Upper lobe of left lung (tissue), 4 donors: ENCODE results near the gene FLOT2.

Experiments used
- EP300 ChIP-seq, 4 donors: sonication (generic); formaldehyde crosslinking; IDR thresholded peaks; one replicate each; pipeline ENCODE4 v1.5.1; 2017; ENCODE audit warnings: antibody characterized with exemption in 4 of 4, control low read depth in 2 of 4
- POLR2A ChIP-seq, 4 donors: fragments of 450-650 bp; IDR thresholded peaks; one replicate each; pipeline ENCODE4 v1.5.1; 2016 to 2017; ENCODE audit warnings: antibody characterized with exemption in 4 of 4, mild to moderate bottlenecking in 2 of 4
- POLR2AphosphoS5 ChIP-seq, 2 donors: sonication (generic); formaldehyde crosslinking; IDR thresholded peaks; one replicate each; pipeline ENCODE4 v1.5.1; 2017; ENCODE audit warnings: antibody characterized with exemption in 2 of 2
- TF ChIP-seq, protein P1 (sequence below), 6 experiments: fragments of 450-650 bp in 4 of 6; fragments of 200-600 bp in 2 of 6; sonication (generic) in 2 of 6; IDR thresholded peaks; one replicate each; pipeline ENCODE4 v1.5.1; 2016 to 2019; ENCODE audit warnings: antibody characterized with exemption in 6 of 6

DNA sequence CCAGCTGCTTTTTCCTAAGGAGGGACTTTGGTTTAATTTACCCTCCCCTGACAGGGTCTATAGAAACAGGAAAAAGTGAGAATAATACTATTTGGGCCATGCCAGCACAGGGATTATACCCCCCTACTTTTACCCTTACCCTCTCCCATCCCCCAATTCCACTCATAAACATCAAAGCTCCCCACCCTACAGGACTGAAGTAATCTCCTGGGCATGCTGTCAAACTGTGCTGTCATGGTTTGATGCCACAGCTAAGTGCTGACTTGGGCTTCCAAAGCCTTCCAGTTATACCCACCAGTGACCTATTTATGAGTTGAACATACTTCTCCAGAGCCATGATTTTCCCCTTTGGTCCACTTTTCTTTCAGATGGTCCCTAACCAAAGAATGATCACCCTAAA lies 41.0 kb upstream of the FLOT2 start:
- TF ChIP-seq, protein P1, sequence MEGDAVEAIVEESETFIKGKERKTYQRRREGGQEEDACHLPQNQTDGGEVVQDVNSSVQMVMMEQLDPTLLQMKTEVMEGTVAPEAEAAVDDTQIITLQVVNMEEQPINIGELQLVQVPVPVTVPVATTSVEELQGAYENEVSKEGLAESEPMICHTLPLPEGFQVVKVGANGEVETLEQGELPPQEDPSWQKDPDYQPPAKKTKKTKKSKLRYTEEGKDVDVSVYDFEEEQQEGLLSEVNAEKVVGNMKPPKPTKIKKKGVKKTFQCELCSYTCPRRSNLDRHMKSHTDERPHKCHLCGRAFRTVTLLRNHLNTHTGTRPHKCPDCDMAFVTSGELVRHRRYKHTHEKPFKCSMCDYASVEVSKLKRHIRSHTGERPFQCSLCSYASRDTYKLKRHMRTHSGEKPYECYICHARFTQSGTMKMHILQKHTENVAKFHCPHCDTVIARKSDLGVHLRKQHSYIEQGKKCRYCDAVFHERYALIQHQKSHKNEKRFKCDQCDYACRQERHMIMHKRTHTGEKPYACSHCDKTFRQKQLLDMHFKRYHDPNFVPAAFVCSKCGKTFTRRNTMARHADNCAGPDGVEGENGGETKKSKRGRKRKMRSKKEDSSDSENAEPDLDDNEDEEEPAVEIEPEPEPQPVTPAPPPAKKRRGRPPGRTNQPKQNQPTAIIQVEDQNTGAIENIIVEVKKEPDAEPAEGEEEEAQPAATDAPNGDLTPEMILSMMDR (IDR thresholded peaks at IDR 0.05): no peak
- TF ChIP-seq POLR2A (IDR thresholded peaks at IDR 0.05) (no peak), POLR2AphosphoS5 (IDR thresholded peaks at IDR 0.05) (no peak), EP300 (IDR thresholded peaks at IDR 0.05) (no peak)
